Myocyte (in vitro differentiated cells): ENCODE results near the gene SYNGAP1. TPM values are rescaled to one million over a fixed set of nuclear protein-coding genes. Genes with fewer than 3 reads are reported as not detected.
"Not testable (repeated sequence)": the region's sequence is repeated elsewhere in the genome, so short reads cannot be mapped to it uniquely, and the experiment has no call there.

Source experiments
- DNase-seq: peaks from one replicate; pipeline ENCODE4 v3.0.0-alpha.2; 2012; ENCODE audit warnings: low read depth
- polyA plus RNA-seq: library from polyadenylated mRNA; unstranded; fragments of >200 nt; gene quantifications from one replicate; pipeline ENCODE4 v1.2.1, GENCODE V29; 2012; ENCODE audit warnings: missing spikeins
- total RNA-seq: library from RNA; depleted of rRNA; stranded (reverse); fragments of >200 nt; gene quantifications from 2 replicates; pipeline ENCODE4 v1.2.3, GENCODE V29; 2014

Gene SYNGAP1
- total RNA-seq: 2.7 and 2.8 TPM in 2 replicates
- 16.6 TPM for polyA plus RNA-seq

DNA sequence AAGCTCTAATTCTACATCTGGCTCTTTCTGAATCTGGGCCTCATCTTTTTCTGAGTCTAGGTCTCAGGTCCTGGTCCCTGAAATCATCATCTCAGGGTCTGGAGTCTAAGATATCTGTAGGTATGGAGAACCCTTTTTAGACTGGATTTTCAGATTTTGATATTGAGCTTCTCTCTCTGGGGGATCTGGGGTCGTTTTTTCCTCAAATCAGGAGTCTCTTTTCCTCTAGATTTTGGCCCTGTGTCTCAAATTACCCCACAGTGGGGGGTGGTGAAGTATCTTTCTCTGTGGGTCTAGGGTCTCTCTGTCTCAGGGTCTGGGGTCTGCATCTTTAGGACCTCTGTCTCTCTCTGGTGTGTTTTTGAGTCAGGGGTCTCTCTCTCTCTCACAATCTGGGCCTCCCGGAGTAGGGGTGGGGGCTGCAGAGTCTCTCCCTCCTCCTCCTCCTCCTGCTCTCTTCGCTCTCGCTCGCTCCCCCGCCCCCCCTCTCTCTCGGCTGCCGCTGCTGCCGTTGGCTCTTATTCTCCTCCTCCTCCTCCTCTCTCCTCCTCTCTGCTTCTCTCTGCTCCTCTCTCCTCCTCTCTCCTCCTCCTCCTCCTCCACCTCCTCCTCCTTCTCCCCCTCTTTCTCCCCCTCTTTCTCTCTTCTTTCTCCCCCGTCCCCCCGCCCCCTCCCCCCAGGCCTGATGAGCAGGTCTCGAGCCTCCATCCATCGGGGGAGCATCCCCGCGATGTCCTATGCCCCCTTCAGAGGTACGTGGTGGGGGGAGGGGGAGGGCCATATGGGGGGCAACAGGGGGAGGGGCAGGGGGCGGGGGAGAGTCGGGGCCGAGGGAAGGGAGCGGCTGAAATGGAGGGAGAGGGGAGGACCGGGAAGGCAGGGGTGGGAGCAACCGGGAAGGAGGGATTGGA, at the start of gene SYNGAP1:
Gene SYNGAP1, plus strand, starts transcription at position 486 of the 911 bp plus-strand sequence. Its CDS starts 200 bp downstream, at position 686.
- peak; percentile 39 for DNase-seq

DNA sequence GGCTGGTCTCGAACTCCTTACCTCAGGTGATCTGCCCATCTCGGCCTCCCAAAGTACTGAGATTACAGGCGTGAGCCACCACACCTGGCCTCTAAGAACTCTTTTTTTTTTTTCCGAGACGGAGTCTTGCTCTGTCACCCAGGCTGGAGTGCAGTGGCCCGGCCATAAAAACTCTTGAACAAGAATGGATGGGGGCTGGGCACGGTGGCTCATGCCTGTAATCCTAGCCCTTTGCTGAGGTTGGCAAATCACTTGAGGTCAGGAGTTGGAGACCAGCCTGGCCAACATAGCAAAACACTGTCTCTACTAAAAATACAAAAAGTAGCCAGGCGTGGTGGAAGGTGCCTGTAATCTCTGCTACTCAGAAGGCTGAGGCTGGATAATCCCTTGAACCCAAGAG, 48.0 kb upstream of the SYNGAP1 start:
- peak; percentile 15 for DNase-seq

DNA sequence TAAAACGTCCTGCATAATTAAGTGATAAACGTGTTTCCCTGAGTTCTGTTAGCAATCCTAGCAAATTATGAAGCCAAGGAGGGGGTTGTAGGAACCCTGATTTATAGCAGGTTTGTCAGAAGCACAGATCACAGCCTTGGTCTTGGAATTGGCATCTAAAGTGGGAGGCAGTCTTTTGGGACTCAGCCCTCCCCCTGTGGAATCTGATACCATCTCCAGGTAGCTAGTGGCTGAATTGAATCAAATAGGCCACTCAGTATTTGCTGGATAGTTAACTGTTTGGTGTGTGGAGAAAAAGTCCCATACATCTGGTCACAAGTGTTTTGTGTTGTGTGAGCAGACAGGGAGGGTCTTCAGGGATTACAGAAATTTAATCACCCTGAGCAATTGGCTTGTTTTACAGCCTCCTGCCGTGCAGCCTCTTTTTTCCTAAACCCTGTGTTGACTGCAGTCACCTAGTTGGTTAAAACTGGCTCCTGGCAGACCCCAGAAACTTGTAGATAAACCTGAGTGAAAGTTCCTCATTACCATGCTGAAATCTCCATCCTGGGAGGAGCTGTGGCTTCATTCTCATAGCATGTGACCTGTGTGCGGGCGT, 47.2 kb upstream of the SYNGAP1 start:
- DNase-seq: no peak

DNA sequence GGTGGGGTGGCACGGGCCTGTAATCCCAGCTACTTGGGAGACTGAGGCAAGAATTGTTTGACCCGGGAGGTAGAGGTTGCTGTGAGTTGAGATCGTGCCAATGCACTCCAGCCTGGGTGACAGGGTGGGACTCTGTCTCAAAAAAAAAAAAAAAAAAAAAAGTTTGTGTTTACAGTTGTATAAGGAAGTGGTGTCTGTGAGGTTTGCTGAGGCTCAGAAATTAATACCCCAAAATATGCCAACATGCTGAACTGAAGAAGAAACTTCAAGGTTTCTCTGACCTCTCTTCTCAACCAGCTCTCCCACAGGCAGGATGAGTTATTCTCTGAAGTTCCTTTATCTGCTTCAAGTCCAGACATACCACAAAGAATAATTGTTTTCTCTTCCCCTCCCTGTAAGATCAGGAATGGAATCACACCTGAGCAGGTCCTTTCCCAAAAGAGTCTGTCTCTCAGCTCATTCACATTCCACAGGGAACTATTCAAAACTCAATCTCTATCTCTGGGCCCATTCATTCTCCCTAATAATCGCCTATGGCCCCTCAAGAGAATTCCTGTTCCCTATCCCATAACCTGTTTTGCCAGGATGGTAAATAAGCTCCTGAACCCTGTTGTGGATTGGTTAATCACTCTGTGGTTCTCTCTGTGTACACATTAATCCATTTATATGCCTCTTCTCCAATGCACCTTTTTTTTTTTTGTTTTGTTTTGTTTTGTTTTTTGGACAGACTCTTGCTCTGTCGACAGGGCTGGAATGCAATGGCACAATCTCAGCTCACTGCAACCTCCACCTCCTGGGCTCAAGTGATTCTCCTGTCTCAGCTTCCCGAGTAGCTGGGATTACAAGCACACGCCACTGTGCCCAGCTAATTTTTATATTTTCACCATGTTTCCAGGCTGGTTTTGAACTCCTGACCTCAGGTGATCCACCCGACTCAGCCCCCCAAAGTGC, 45.6 kb upstream of the SYNGAP1 start:
- no peak for DNase-seq

DNA sequence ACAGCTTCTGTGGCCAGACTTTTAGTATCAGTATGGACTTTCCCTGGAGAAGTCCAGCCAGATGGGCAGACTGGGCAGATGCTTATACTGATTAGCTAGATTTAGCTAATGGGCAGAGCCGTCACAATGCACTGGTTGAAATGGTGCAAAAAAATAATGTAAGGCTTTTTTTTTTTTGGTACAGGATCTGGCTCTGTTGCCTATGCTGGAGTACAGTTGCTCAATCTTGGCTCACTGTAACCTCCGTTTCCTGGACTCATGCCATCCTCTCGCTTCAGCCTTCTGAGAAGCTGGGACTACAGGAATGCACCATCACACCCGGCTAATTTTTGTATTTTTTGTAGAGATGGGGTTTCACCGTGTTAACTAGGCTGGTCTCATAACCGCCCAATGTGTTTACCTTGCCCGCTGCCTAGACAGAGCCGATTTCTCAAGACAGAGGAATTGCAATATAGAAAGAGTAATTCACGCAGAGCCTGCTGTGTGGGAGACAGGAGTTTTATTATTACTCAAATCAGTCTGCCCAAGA, 44.7 kb upstream of the SYNGAP1 start:
- DNase-seq: peak; percentile 81

DNA sequence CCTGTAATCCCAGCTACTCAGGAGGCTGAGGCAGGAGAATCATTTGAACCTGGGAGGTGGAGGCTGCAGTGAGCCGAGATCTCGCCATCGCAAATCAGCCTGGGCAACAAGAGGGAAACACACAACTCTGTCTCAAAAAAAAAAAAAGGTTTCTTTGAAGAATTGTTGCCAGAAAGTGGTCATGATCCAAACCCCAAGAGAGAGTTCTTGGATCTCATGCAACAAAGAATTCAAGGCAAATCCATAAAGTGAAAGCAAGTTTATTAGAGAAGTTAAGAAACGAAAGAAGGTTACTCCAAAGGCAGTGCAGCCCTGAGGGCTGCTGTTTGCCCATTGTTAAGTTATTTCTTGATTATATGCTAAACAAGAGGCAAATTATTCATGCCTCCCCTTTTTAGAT, 42.7 kb upstream of the SYNGAP1 start:
- no peak for DNase-seq

DNA sequence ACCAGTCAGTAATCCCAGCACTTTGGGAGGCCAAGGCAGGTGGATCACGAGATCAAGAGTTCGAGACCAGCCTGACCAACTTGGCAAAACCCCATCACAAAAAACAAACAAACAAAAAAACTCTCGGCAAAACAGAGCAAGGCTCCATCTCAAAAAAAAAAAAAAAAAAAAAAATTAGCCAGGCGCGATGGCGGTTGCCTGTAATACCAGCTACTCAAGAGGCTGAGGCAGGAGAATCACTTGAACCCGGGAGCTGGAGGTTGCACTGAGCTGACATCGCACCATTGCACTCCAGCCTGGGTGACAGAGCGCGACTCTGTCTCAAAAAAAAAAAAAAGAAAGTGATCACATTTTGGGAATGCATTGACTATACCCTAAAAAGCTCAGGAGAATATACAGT, 40.7 kb upstream of the SYNGAP1 start:
- not testable (repeated sequence) for DNase-seq

- DNase-seq: no peak
Measured at GRCh38 chr6:33380272-33380981, 39.4 kb upstream of the SYNGAP1 start.

- DNase-seq: no peak
Measured at GRCh38 chr6:33383427-33384185, 36.3 kb upstream of the SYNGAP1 start.

- DNase-seq: peak; percentile 40
Measured at GRCh38 chr6:33384581-33385020, 35.3 kb upstream of the SYNGAP1 start.

GRCh38 chr6:33390173-33390572, 29.7 kb upstream of the SYNGAP1 start:
- no peak for DNase-seq

- DNase-seq: no peak
Measured at GRCh38 chr6:33390767-33391277, 29.0 kb upstream of the SYNGAP1 start.

DNA sequence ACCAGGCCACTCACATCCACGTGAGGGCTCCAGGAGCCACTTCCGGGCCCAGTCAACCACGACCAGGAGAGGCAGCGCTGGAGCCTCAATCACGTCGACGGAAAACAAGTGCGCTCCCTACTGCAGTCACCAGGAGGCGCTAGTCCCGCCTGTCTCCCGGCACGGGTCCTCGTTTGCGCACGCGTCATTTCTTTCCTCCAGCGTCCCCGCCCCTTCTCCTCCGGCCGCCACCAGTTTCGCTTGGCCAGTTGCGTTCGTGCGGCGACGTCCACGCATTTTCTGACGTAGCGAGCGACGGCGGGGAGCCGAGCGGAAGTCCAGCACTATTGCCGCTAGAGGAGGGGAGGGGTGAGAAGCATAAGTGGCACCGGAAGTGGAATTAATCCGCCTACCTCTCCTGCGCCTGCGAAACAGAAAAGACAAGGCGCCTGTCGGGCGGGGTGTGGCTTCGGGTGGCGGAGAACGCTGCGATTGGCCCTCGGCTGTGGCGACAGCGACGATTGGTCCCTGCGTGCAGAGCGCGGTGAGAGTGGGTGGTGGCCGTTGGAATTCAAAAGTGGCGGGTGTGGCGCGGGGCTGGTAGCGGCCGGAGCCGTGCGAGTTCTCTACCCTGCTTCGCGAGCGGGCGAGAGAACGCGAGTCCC, 28.5 kb upstream of the SYNGAP1 start, which contains the start of gene KIFC1:
Gene KIFC1, plus strand, starts transcription at position 546 of the 644 bp plus-strand sequence. CDS start 163 bp downstream, outside the sequence.
- DNase-seq: peak; percentile 100

DNA sequence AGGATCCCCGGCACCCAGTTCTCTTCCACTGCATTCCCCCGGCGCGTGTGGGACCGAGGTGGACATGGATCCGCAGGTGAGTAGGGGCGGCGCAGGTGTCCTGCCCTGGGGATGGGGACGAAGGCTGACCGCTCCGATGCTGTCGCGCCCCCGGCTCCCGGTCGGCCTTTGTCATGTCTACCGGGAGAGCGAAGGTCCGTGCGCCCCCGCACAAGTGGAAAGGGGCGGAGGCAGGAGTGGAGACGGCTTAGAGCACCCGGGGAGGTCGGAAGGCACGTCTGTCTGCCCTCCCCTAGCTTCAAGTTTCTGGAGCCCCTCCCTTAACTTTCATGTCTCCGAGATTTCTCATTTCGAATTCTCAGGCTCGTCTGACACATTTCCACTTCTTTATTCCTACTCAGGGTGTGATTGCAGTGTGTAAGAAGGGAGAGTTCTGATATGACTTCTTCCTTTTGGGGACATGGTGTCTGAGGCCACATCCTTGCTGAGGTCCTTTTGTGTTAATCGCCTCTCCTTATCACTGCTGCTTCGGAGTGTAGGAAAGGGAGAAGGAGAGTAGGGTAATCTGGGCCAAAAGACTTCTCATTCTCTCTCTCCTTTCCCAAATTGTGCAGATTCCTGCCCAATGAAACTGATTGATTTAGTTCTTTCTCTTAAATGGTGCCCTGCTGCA, 27.8 kb upstream of the SYNGAP1 start:
- DNase-seq: no peak

GRCh38 chr6:33392595-33392948, 27.3 kb upstream of the SYNGAP1 start:
- peak; percentile 18 for DNase-seq

DNA sequence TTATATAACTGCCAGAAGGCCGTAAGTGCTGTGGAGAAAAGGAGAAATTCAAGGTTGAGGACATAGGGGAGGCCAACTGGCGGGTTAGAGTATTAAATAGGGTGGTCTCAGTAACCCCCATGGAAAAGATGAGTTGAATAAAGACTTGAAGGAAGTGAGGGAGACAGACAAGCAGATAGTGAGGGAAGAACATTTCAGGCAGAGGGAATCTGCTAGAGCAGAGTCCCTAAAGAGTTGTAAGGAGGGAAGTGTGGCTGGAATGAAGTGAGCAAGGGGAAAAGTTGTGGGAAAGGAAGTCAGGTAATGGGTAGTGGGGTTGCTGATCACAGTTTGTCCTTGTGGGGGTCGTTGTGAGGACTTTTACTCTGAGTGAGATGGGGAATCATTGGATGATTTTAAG, 26.9 kb upstream of the SYNGAP1 start:
- no peak for DNase-seq

- no peak for DNase-seq
Measured at GRCh38 chr6:33397541-33397940, 22.3 kb upstream of the SYNGAP1 start.

GRCh38 chr6:33398601-33399000, 21.3 kb upstream of the SYNGAP1 start:
- not testable (repeated sequence) for DNase-seq
